ENCODE measurements around the gene GID8.

- no peak for TF ChIP-seq REST (IDR thresholded peaks at IDR 0.05; ENCODE audit: low read depth)
- no peak for TF ChIP-seq ZFX (IDR thresholded peaks at IDR 0.05)
- TF ChIP-seq ZNF274 (IDR thresholded peaks at IDR 0.05; ENCODE audit: low read depth, low read length): no peak
- TF ChIP-seq POLR2AphosphoS5 (IDR thresholded peaks at IDR 0.05; ENCODE audit: low read depth, low read length): no peak
- no peak for TF ChIP-seq CTCF (IDR thresholded peaks at IDR 0.05 in 2 of 3, conservative IDR thresholded peaks at IDR 0.05 in 1 of 3; ENCODE audit: borderline replicate concordance in 1 of 3, insufficient read depth in 1 of 3, low read depth in 2 of 3, low read length in 2 of 3)
- TF ChIP-seq EZH2 (IDR thresholded peaks at IDR 0.05): no peak
These were observed 9.0 kb downstream of the GID8 start for GRCh38 chr20:62946918-62947317.
